ENCODE measurements around the gene SPEF2. TPM values are rescaled to one million over a fixed set of nuclear protein-coding genes. Genes with fewer than 3 reads are reported as not detected.

The SPEF2 gene
- total and polyA plus RNA-seq, 4 donors: 0.42 to 4.5 (median 2.1) TPM

DNA sequence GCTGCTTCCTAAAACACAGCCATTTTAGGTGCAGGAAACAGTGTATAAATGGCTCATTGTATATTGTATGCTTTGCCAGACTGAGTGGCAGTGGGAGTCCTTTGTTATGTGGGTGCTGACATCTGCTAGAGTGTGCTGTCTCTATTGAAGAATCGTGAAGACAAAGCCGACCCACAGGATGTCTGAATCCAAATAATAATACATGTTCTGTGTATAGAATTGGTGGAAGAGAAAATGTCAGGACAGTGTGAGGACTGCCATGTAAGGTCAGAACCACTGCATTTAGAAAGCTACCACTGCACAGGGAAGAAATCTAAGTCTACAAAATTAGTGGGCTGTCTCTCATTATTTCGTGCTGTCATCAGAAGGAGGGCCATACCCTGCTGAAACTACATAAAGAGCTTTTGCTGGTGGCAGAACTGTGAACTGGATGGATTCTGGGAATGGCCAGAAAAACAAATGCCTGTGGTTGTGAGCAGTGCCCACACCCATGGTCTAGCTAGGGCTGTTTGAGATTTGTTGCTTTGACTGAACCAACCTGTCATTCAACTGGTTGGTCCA lies 241.5 kb downstream of the SPEF2 start:
- Histone ChIP-seq H3K9me3 (ENCODE audit: control insufficient read depth in 4 of 4, low read length in 3 of 4) (no peaks in the 10 kb centered on the region), H3K4me1 (ENCODE audit: control insufficient read depth in 4 of 4, insufficient read depth in 4 of 4, low read length in 3 of 4) (no peaks in the 10 kb centered on the region), H3K27me3 (ENCODE audit: control insufficient read depth in 4 of 4, insufficient read depth in 4 of 4, low read length in 3 of 4) (no peaks in the 10 kb centered on the region), H3K4me3 (ENCODE audit: low read depth in 1 of 3, low read length in 3 of 3) (no peak overlapping the region), H3K36me3 (ENCODE audit: control insufficient read depth in 4 of 4, insufficient read depth in 3 of 4, low read depth in 1 of 4, low read length in 3 of 4) (no peaks in the 10 kb centered on the region), H3K27ac (ENCODE audit: low read depth in 1 of 2, low read length in 2 of 2) (no peak overlapping the region), H3K9ac (ENCODE audit: low read depth in 1 of 2, low read length in 2 of 2) (peak overlapping the region in 1 of 2 donors; percentile 34)
- no peak for DNase-seq (ENCODE audit: low spot score)
- TF ChIP-seq ATF3 (IDR thresholded peaks at IDR 0.05) (no peak), RXRA (IDR thresholded peaks at IDR 0.05) (no peak), HNF4A (conservative IDR thresholded peaks at IDR 0.05) (no peak), ZBTB33 (IDR thresholded peaks at IDR 0.05) (no peak), JUND (IDR thresholded peaks at IDR 0.05) (no peak), GABPA (IDR thresholded peaks at IDR 0.05 in 1 of 2, conservative IDR thresholded peaks at IDR 0.05 in 1 of 2) (no peak)
- 67% methylated on average over 3 of the region's 3 CpGs for WGBS

GRCh38 chr5:35860686-35861085 lies 243.0 kb downstream of the SPEF2 start:
- Histone ChIP-seq H3K9ac (ENCODE audit: low read depth in 1 of 2, low read length in 2 of 2) (no peak overlapping the region), H3K36me3 (ENCODE audit: control insufficient read depth in 4 of 4, insufficient read depth in 3 of 4, low read depth in 1 of 4, low read length in 3 of 4) (no peaks in the 10 kb centered on the region), H3K4me3 (ENCODE audit: low read depth in 1 of 3, low read length in 3 of 3) (no peak overlapping the region), H3K9me3 (ENCODE audit: control insufficient read depth in 4 of 4, low read length in 3 of 4) (peaks cover 0 to 3% (median 0%) of the 10 kb centered on the region in 4 donors), H3K27ac (ENCODE audit: low read depth in 1 of 2, low read length in 2 of 2) (no peak overlapping the region), H3K4me1 (ENCODE audit: control insufficient read depth in 4 of 4, insufficient read depth in 4 of 4, low read length in 3 of 4) (no peaks in the 10 kb centered on the region), H3K27me3 (ENCODE audit: control insufficient read depth in 4 of 4, insufficient read depth in 4 of 4, low read length in 3 of 4) (no peaks in the 10 kb centered on the region)
- DNase-seq (ENCODE audit: low spot score): no peak
- TF ChIP-seq, protein P1, sequence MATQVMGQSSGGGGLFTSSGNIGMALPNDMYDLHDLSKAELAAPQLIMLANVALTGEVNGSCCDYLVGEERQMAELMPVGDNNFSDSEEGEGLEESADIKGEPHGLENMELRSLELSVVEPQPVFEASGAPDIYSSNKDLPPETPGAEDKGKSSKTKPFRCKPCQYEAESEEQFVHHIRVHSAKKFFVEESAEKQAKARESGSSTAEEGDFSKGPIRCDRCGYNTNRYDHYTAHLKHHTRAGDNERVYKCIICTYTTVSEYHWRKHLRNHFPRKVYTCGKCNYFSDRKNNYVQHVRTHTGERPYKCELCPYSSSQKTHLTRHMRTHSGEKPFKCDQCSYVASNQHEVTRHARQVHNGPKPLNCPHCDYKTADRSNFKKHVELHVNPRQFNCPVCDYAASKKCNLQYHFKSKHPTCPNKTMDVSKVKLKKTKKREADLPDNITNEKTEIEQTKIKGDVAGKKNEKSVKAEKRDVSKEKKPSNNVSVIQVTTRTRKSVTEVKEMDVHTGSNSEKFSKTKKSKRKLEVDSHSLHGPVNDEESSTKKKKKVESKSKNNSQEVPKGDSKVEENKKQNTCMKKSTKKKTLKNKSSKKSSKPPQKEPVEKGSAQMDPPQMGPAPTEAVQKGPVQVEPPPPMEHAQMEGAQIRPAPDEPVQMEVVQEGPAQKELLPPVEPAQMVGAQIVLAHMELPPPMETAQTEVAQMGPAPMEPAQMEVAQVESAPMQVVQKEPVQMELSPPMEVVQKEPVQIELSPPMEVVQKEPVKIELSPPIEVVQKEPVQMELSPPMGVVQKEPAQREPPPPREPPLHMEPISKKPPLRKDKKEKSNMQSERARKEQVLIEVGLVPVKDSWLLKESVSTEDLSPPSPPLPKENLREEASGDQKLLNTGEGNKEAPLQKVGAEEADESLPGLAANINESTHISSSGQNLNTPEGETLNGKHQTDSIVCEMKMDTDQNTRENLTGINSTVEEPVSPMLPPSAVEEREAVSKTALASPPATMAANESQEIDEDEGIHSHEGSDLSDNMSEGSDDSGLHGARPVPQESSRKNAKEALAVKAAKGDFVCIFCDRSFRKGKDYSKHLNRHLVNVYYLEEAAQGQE (IDR thresholded peaks at IDR 0.05): no peak
- TF ChIP-seq FOXA2 (IDR thresholded peaks at IDR 0.05): no peak
- TF ChIP-seq HNF4G (IDR thresholded peaks at IDR 0.05): no peak
- TF ChIP-seq TAF1 (conservative IDR thresholded peaks at IDR 0.05): no peak
- no peak for TF ChIP-seq ATF3 (IDR thresholded peaks at IDR 0.05)
- no peak for TF ChIP-seq JUND (IDR thresholded peaks at IDR 0.05)
- TF ChIP-seq RXRA (IDR thresholded peaks at IDR 0.05): no peak
- TF ChIP-seq GABPA (IDR thresholded peaks at IDR 0.05 in 1 of 2, conservative IDR thresholded peaks at IDR 0.05 in 1 of 2): no peak
- TF ChIP-seq MAX (IDR thresholded peaks at IDR 0.05): no peak
- no peak for TF ChIP-seq EGR1 (IDR thresholded peaks at IDR 0.05; ENCODE audit: low read depth in 2 of 2)
- no peak for TF ChIP-seq CTCF (IDR thresholded peaks at IDR 0.05; ENCODE audit: low read depth, low read length, missing input control)
- no peak for TF ChIP-seq RAD21 (IDR thresholded peaks at IDR 0.05)
- no peak for TF ChIP-seq NR2F2 (IDR thresholded peaks at IDR 0.05)
- TF ChIP-seq FOXA1 (IDR thresholded peaks at IDR 0.05): no peak
- 97% methylated on average over 1 of the region's 1 CpG for WGBS

Data from liver (tissue), 9 donors.